HUES6 (cell line): ENCODE measurements around the gene CROCC.

ENCODE experiments used
- H3K27ac ChIP-seq: 2 replicates; pipeline ENCODE4 v1.7.0; 2013; ENCODE audit warnings: low read depth, mild to moderate bottlenecking, low read length, inconsistent platforms
- H3K27me3 ChIP-seq: 2 replicates; pipeline ENCODE4 v1.6.1; 2013; ENCODE audit warnings: low read length; ENCODE audit not compliant: control insufficient read depth, insufficient read depth
- H3K36me3 ChIP-seq: 2 replicates; pipeline ENCODE4 v1.6.1; 2013; ENCODE audit warnings: low read length; ENCODE audit not compliant: control insufficient read depth, insufficient read depth
- H3K4me1 ChIP-seq: 2 replicates; pipeline ENCODE4 v1.6.1; 2013; ENCODE audit warnings: low read length; ENCODE audit not compliant: control insufficient read depth, insufficient read depth
- H3K4me3 ChIP-seq: 2 replicates; pipeline ENCODE4 v1.5.1; 2013; ENCODE audit warnings: low read depth, low read length
- H3K9ac ChIP-seq: one replicate; pipeline ENCODE4 v1.6.1; 2013; ENCODE audit warnings: mild to moderate bottlenecking, low read length
- H3K9me3 ChIP-seq: 2 replicates; pipeline ENCODE4 v1.6.1; 2013; ENCODE audit warnings: low read depth, low read length; ENCODE audit not compliant: control insufficient read depth, insufficient read depth

CROCC gene

GRCh38 chr1:16967962-16968361 is 46.2 kb downstream of the CROCC start:
- Histone ChIP-seq H3K4me1 (peaks cover 7% of the 10 kb centered on the region), H3K9ac (no peak overlapping the region), H3K4me3 (no peak overlapping the region), H3K9me3 (no peaks in the 10 kb centered on the region), H3K27me3 (no peaks in the 10 kb centered on the region), H3K36me3 (peaks cover 59% of the 10 kb centered on the region), H3K27ac (no peak overlapping the region)

- Histone ChIP-seq H3K27me3 (no peaks in the 10 kb centered on the region), H3K9me3 (no peaks in the 10 kb centered on the region), H3K4me3 (no peak overlapping the region), H3K27ac (no peak overlapping the region), H3K4me1 (peaks cover 7% of the 10 kb centered on the region), H3K9ac (no peak overlapping the region), H3K36me3 (peaks cover 63% of the 10 kb centered on the region)
These were observed 46.6 kb downstream of the CROCC start for GRCh38 chr1:16968372-16968771.

GRCh38 chr1:16969057-16969611 is 47.4 kb downstream of the CROCC start:
- Histone ChIP-seq H3K9me3 (no peaks in the 10 kb centered on the region), H3K36me3 (peaks cover 66% of the 10 kb centered on the region), H3K4me1 (peaks cover 7% of the 10 kb centered on the region), H3K27me3 (no peaks in the 10 kb centered on the region), H3K9ac (no peak overlapping the region), H3K4me3 (no peak overlapping the region), H3K27ac (no peak overlapping the region)

- H3K27me3 ChIP-seq, result no peaks in the 10 kb centered on the region
- no peak overlapping the region for H3K27ac ChIP-seq
- peaks cover 7% of the 10 kb centered on the region for H3K4me1 ChIP-seq
- H3K4me3 ChIP-seq, result no peak overlapping the region
- peaks cover 66% of the 10 kb centered on the region for H3K36me3 ChIP-seq
- H3K9ac ChIP-seq, result no peak overlapping the region
- H3K9me3 ChIP-seq, result no peaks in the 10 kb centered on the region
These were observed 47.9 kb downstream of the CROCC start for GRCh38 chr1:16969651-16970050.

GRCh38 chr1:16970132-16970910 is 48.6 kb downstream of the CROCC start:
- no peaks in the 10 kb centered on the region for H3K9me3 ChIP-seq

GRCh38 chr1:16971341-16972188 is 49.8 kb downstream of the CROCC start:
- Histone ChIP-seq H3K36me3 (peaks cover 65% of the 10 kb centered on the region), H3K9me3 (no peaks in the 10 kb centered on the region), H3K27ac (no peak overlapping the region), H3K27me3 (no peaks in the 10 kb centered on the region), H3K9ac (no peak overlapping the region), H3K4me3 (no peak overlapping the region), H3K4me1 (peaks cover 7% of the 10 kb centered on the region)

More at GRCh38 chr1:16970132-16970910, 48.6 kb downstream of the CROCC start:
- H3K27me3 ChIP-seq, result no peaks in the 10 kb centered on the region
- peaks cover 7% of the 10 kb centered on the region for H3K4me1 ChIP-seq
- H3K9ac ChIP-seq, result no peak overlapping the region
- H3K36me3 ChIP-seq, result peaks cover 65% of the 10 kb centered on the region
- H3K4me3 ChIP-seq, result no peak overlapping the region
- no peak overlapping the region for H3K27ac ChIP-seq

- Histone ChIP-seq H3K4me1 (peaks cover 7% of the 10 kb centered on the region), H3K9me3 (no peaks in the 10 kb centered on the region), H3K36me3 (peaks cover 70% of the 10 kb centered on the region), H3K27ac (no peak overlapping the region), H3K9ac (no peak overlapping the region), H3K27me3 (no peaks in the 10 kb centered on the region), H3K4me3 (no peak overlapping the region)
These were observed 50.6 kb downstream of the CROCC start for GRCh38 chr1:16972189-16972895.

GRCh38 chr1:16973215-16973614 is 51.5 kb downstream of the CROCC start:
- peaks cover 10% of the 10 kb centered on the region for H3K4me1 ChIP-seq
- no peak overlapping the region for H3K27ac ChIP-seq
- no peaks in the 10 kb centered on the region for H3K9me3 ChIP-seq
- no peak overlapping the region for H3K4me3 ChIP-seq
- no peaks in the 10 kb centered on the region for H3K27me3 ChIP-seq
- H3K36me3 ChIP-seq, result peaks cover 73% of the 10 kb centered on the region
- H3K9ac ChIP-seq, result no peak overlapping the region

GRCh38 chr1:16975211-16975610 is 53.5 kb downstream of the CROCC start:
- no peak overlapping the region for H3K4me3 ChIP-seq
- no peaks in the 10 kb centered on the region for H3K27me3 ChIP-seq
- peaks cover 62% of the 10 kb centered on the region for H3K36me3 ChIP-seq
- no peak overlapping the region for H3K27ac ChIP-seq
- H3K4me1 ChIP-seq, result peaks cover 25% of the 10 kb centered on the region
- H3K9me3 ChIP-seq, result no peaks in the 10 kb centered on the region
- H3K9ac ChIP-seq, result no peak overlapping the region

GRCh38 chr1:16975838-16976237 is 54.1 kb downstream of the CROCC start:
- no peak overlapping the region for H3K4me3 ChIP-seq
- H3K9ac ChIP-seq, result no peak overlapping the region
- H3K4me1 ChIP-seq, result peaks cover 25% of the 10 kb centered on the region
- no peaks in the 10 kb centered on the region for H3K9me3 ChIP-seq
- no peak overlapping the region for H3K27ac ChIP-seq
- no peaks in the 10 kb centered on the region for H3K27me3 ChIP-seq
- peaks cover 56% of the 10 kb centered on the region for H3K36me3 ChIP-seq
